Mammary epithelial cell (primary cell): Measurements from ENCODE around the gene OST4.

Experiments used
- CTCF ChIP-seq, 2 donors: IDR thresholded peaks in 1 of 2; conservative IDR thresholded peaks in 1 of 2; 2 replicates each; pipeline ENCODE4 v1.5.1; 2011 to 2012; ENCODE audit warnings: inconsistent platforms in 2 of 2, low read length in 2 of 2, mild to moderate bottlenecking in 2 of 2, control low read depth in 1 of 2, low read depth in 1 of 2; ENCODE audit not compliant: insufficient read depth in 1 of 2; ENCODE audit errors: extremely low read depth in 1 of 2
- EZH2 ChIP-seq: IDR thresholded peaks from 2 replicates; pipeline ENCODE4 v1.6.1; 2012; ENCODE audit warnings: low read length, inconsistent platforms, borderline replicate concordance

- no peak for TF ChIP-seq CTCF (conservative IDR thresholded peaks at IDR 0.05 in 1 of 2, IDR thresholded peaks at IDR 0.05 in 1 of 2; ENCODE audit: extremely low read depth in 1 of 2, insufficient read depth in 1 of 2, low read depth in 1 of 2, low read length in 2 of 2)
- TF ChIP-seq EZH2: no peak
These were observed 50.0 kb downstream of the OST4 start for GRCh38 chr2:27021253-27022049.
